GM12891 (cell line): ENCODE measurements around the gene GSG1.

Experiments
- PAX5 ChIP-seq: IDR thresholded peaks from 2 replicates; pipeline ENCODE4 v1.6.1; 2011; ENCODE audit warnings: low read length, moderate library complexity, mild to moderate bottlenecking; ENCODE audit not compliant: insufficient read depth, severe bottlenecking
- POLR2A ChIP-seq: IDR thresholded peaks from 2 replicates; pipeline ENCODE4 v1.6.1; 2011; ENCODE audit warnings: low read depth, low read length, control low read depth
- POLR2AphosphoS5 ChIP-seq: IDR thresholded peaks from 2 replicates; pipeline ENCODE4 v1.6.1; 2011; ENCODE audit warnings: low read depth, low read length, control low read depth
- POU2F2 ChIP-seq: IDR thresholded peaks from 2 replicates; pipeline ENCODE4 v1.6.1; 2011; ENCODE audit warnings: low read depth, mild to moderate bottlenecking, control low read depth, low read length, moderate library complexity
- SPI1 ChIP-seq: IDR thresholded peaks from 2 replicates; pipeline ENCODE4 v1.6.1; 2011; ENCODE audit warnings: low read depth, low read length, control low read depth
- TAF1 ChIP-seq: IDR thresholded peaks from 2 replicates; pipeline ENCODE4 v1.6.1; 2011; ENCODE audit warnings: low read depth, low read length, control low read depth

DNA sequence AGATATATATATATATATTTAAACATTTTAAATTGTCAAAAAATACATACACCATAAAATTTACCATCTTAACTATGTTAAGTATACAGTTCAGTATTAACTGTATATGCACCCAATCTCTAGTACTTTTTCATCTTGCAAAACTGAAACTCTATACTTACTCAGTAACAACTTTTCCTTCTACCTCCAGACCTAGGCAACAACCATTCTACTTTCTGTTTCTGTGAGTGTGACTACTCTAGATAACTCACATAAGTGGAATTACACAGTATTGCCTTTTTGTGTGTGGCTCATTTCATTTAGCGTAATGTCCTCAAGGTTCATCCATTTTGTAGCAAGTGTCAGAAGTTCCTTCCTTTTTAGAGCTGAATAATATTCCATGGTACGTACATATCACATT, 51.0 kb downstream of the GSG1 start:
- TF ChIP-seq POLR2A (no peak), POLR2AphosphoS5 (no peak), POU2F2 (no peak), TAF1 (no peak), SPI1 (no peak), PAX5 (no peak)
